ENCODE results near the gene AKR7A3.
"Not testable (repeated sequence)": the region's sequence is repeated elsewhere in the genome, so short reads cannot be mapped to it uniquely, and the experiment has no call there.

The AKR7A3 gene

DNA sequence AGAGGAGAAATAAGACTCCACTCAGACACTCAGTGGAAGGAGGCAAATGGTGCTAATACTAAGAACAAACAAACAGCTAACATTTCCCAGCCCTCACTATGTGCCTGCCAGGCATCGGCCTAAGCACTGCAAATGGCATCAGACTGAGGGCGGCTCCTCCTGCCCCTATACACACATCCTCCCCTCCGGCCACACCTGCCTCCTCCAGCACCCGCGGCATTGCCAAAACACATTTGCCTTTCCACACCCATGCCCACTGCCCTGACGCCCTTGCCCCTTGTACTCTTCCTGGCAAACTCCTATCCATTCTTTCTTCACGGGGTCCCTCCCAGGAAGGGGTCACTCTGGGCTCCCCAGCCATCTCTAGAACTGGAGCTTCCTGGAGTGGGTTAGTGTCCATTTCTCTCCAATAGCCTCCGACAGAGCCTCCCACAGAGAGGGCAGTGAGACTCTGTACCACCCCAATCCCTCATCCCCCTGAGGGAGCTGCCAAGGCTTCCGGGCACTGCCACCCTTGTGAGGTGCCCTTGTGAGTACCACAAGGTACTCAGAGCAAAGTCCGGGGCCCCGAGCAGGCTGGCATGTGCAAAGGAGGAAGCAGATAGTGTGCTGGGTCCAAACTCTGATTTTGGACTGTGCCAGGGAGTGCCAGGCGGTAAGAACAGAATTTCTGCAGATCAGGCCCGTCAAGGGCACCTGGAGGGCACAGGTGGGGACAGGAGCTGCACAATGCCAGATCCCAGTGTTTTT lies 959 bp downstream of the AKR7A3 start:
- no peak for DNase-seq (ENCODE audit: low spot score)

DNA sequence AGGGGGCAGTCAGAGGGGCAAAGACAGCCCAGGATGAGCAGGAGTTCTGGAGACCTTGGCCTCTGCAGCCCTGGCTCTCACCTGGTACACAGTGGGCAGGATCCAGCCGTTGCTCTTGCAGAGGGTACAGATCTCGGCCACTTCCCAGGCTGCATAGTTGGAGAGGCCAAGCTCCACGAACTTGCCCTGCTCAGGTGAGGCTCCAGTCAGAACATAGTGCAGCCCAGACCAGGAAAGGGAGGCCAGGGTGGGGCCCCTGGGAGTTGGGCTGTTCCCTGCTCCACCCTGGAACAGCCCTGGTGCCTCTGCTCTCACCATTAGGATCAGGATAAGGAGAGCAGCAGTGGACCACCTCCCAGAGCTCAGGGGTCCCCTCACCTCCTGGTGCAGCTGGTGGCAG lies 2.8 kb downstream of the AKR7A3 start:
- DNase-seq (ENCODE audit: low spot score): not testable (repeated sequence)

DNA sequence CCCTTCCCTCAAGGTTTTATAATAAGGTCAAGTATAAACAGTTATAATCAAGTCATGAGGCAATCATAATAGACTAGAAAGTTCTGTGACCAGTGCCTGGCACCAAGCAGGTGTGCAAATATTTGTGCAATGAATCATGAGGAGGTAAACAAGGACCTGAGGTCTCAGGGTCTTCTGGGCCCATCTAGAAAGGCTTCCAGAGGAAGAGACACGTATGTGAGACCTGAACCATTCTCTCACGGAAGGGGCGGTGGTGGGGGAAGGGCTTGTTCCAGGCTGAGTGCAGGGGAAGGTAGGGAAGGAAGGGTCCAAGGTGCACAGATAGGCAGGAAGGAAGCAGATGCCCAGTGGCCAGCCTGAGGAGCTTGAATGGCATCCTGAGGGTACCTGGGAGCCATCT lies 3.2 kb downstream of the AKR7A3 start:
- DNase-seq (ENCODE audit: low spot score): not testable (repeated sequence)

DNA sequence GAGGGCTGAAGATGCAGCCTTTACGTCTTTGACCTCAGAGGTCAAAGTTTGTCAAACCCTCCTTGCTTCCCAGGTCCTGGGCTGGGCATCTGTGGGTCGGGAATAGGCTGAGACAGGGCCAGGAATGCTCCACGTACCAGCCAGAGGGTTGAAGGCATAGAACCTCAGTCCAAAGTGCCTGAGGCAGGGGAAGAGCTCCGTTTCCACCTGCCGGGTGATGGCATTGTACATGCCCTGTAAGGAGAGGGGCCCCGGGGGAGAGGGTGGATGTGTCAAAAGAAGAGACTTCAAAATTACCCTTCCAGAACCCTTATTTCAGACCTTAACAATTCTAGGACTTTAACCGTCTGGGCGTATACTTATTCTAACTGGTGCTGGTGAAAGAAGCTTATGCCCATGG lies 3.7 kb downstream of the AKR7A3 start:
- no peak for DNase-seq (ENCODE audit: low spot score)

DNA sequence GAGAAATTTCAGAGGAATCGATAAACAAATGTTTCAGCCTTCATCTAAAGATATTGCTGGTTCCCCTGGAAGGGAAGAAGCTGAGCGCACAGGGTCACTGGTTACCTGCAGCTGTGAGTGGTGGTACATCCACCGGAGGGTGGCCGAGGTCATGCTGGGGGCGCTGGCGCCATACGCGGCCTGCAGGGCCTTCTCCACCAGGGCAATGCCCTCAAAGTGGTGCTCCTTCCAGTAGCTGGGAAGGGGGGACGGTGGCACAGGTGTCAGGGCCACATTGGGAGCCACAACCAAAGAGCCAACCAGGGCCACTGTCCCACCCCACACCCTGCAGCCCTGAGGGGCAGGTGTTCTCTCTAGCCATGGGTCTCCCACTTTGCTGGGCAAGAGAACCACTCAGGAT lies 4.7 kb downstream of the AKR7A3 start:
- no peak for DNase-seq (ENCODE audit: low spot score)

DNA sequence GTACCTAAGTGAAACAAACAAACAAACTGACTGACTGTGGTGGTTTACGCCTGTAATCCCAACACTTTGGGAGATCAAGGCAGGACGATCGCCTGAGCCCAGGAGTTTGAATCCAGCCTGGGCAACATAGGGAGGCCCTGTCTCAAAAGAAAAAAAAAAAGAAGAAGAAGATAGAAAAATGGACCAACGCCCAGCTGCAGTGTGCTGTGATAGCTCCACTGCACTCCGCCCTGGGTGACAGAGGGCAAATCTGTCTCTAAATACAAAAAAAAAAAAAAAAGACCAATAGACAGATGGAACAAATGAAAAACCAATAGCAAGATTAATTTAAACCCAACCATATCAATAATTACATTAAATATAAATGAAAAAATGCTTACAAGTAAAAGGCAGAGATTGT lies 13.9 kb downstream of the AKR7A3 start:
- no peak for DNase-seq (ENCODE audit: low spot score)

DNA sequence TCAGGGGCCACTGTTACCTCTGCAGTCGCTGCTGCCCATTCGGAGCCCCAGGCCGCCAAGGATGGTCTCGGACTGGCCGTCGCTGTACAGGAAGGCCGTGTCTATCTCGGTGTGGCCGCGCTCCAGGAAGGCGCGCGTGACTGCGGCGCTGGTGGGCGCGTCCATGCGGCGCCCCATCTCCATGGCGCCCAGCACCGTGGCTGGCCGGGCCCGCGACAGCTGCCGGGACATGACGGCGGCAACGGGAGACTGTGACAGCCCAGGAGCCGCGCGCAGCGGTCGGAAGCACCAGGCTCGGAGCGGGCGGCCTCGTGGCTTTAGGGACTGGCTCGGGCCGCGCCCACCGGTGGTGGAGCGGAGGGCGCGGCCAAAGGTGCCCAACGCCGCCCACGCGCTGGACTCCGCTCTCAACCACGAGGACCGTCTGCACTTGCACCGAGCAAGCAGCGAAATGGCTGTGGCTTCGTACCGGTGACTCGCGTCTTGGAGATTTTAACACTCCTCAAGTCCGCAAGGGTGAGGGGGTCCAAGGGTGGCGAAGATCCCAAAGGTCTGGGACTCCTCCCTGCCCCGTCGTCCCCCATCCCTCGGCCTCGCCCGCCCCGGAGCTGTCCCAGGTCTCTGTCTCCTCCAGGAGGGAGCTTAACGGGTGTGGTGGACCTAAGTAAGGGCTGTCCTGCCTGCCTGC lies 14.6 kb downstream of the AKR7A3 start:
- peak; percentile 70 for DNase-seq (ENCODE audit: low spot score)

DNA sequence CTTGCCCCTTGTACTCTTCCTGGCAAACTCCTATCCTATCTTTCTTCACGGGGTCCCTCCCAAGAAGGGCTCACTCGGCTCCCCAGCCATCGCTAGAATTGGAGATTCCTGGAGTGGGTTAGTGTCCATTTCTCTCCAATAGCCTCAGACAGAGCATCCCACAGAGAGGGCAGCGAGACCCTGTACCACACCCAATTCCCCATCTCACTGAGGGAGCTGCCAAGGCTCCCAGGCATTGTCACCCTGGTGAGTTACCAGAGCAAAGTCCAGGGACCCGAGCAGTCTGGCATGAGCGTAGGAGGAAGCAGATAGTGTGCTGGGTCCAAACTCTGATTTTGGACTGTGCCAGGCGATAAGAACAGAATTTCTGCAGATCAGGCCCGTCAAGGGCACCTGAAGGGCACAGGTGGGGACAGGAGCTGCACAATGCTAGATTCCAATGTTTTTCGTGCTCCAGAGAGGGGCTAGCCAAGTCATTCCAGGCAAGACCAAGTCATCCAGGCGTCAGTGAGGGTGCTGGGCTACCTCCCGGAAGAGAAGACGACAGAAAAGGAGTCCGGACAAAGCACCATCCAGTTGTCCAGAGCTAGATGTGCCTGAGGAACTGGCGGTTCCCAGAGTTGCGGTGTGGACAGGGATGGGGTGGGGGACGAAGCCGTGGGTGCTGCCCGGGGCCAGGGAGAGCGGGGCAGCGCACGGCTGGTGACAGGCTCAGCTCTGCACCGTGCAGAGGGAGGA lies 15.3 kb downstream of the AKR7A3 start:
- DNase-seq (ENCODE audit: low spot score): no peak

DNA sequence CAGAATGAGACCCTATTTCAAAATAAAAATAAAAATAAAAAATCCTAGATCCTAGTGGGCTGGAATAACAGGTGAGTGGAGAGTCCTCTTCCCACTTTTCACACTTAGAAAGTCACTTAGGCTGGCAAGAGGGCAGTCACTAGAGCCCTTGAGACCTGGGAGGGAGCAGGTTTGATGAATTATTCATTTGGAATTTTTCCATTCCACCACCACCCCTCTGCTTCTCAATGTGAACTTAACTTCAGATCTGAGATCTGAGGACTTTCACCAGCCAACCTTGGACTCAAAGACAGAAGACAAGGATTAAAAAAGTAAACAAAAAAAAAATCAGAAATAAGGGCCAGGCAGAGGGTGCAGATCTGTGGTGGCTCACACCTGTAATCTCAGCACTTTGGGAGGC lies 16.5 kb downstream of the AKR7A3 start:
- DNase-seq (ENCODE audit: low spot score): no peak

DNA sequence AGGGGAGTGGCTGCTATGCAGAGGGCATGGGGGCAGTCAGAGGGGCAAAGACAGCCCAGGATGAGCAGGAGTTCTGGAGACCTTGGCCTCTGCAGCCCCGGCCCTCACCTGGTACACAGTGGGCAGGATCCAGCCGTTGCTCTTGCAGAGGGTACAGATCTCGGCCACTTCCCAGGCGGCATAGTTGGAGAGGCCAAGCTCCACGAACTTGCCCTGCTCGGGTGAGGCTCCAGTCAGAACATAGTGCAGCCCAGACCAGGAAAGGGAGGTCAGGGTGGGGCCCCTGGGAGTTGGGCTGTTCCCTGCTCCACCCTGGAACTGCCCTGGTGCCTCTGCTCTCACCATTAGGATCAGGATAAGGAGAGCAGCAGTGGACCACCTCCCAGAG lies 18.2 kb downstream of the AKR7A3 start:
- DNase-seq (ENCODE audit: low spot score): not testable (repeated sequence)

DNA sequence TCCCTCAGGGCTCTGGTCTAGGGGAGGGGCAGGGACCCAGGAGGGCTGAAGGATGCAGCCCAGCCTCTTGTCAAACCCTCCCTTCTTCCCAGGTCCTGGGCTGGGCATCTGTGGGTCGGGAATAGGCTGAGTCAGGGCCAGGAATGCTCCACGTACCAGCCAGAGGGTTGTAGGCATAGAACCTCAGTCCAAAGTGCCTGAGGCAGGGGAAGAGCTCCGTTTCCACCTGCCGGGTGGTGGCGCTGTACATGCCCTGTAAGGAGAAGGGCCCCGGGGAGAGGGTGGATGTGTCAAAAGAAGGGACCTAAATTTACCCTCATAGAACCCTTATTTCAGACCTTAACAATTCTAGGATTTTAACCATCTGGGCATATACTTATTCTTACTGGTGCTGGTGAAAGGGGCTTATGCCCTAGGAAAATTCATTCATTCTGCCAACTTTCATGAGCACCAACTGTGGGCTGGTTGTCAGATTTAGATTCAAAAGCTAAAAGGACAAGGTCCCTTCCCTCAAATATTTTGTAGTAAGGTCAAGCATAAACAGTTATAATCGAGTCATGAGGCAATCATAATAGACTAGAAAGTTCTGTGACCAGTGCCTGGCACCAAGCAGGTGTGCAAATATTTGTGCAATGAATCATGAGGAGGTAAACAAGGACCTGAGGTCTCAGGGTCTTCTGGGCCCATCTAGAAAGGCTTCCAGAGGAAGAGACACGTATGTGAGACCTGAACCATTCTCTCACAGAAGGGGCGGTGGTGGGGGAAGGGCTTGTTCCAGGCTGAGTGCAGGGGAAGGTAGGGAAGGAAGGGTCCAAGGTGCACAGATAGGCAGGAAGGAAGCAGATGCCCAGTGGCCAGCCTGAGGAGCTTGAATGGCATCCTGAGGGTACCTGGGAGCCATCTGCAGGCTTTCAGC lies 18.9 kb downstream of the AKR7A3 start:
- not testable (repeated sequence) for DNase-seq (ENCODE audit: low spot score)

DNA sequence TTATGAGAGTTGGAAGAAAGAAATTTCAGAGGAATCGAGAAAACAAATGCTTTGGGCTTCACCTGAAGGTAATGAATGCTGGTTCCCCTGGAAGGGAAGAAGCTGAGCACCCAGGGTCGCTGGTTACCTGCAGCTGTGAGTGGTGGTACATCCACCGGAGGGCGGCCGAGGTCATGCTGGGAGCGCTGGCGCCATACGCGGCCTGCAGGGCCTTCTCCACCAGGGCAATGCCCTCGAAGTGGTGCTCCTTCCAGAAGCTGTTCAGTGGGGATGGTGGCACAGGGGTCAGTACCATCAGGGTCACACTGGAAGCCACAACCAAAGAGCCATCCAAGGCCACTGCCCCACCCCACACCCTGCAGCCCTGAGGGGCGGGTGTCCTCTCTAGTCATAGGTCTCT lies 20.1 kb downstream of the AKR7A3 start:
- DNase-seq (ENCODE audit: low spot score): no peak

DNA sequence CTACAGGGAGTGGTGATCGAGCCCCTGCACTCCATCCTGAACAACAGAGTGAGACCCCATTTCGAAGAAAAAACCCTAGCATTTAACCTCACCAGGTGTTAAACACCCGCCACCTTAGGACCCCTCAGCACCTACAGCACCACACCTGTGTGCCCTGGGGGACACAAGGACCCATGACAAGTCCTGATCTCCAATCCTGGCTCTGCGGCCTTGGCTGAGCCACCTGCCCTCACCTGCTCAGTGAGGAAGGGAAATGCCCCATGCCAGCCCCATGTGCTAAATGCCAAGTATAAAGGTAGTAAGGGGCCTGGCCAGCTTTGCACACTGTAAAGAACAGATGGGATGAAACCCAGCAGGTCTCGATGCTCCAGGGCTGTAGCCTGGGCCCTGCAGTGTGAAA lies 25.8 kb downstream of the AKR7A3 start:
- no peak for DNase-seq (ENCODE audit: low spot score)

DNA sequence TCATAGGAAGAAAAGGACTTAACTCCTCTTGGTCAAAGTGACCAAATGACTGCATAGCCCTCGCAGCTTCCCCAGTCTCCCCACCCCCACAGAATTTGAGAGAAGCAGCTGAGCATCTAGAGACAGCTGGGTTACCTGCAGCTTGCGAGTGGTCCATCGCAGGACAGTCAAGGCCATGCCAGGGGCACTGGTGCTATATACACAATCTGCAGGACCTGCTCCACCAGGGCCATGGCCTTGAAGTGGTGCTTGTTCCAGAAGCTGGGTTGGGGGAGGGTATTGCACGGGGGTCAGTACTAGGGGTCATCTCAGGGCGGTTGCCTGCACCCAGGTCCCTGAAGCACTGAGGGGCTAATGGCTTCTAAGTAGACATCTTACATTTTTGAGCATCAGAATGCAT lies 26.5 kb downstream of the AKR7A3 start:
- no peak for DNase-seq (ENCODE audit: low spot score)

DNA sequence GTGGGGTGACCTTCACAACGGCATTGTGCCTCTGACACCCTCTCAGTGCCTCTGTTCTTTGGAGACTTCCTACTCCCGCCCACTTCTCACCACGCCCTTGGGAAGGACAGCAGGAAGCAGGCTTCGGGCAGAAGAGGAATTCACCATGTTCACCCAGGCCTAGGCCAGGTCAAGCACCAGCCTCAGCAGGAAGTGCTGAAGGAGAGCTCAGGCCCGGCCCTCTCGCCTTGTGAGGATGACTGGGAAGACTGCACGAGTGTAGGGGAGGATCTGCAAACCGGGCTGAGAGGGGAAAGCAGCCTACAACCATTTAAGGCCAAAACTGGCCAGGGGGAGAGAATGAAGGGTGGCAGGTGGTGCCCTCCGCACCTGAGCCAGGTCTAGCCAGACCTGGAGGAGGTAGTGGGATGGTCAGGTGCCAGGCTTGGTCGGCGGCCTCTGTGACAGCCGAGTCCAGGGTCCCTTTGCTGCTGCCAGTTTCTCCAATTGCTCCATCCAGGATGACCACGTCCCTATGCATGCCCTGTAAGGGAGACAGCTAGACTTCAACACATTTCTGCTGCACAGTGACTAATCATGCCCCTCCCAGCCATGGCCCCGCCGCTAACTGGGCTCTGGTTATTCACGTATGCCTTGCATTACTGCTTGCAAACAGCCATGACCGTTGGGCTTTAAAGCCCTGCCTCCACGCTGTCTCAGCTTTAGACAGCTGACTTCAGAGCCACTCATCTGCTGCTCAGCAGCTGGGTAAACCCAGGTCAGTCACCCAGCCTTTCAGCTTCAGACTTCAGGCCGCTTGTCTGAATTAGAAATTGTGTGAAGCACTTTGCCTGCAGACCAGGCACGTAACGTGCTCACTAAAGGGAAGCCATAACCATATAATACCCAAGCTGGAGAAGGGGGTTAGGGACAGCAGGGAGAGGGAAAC lies 28.1 kb downstream of the AKR7A3 start:
- no peak for DNase-seq (ENCODE audit: low spot score)

DNA sequence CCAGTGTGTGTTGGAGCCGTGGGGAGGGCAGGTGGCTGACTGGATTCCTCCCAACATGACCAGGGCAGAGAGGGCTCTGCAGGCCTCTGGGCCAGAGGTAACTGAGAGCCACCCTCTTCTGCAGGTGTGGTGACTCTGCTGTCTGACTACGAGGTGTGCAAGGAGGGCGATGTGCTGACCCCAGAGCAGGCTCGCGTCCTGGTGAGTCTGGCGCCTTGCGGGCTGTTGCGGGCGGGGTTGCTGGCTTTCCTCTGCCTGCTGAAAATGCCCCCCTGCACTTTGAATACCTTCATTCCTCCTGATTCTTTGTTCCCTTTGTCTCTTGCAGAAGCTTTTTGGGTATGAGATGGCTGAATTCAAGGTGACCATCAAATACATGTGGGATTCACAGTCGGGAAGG lies 30.2 kb downstream of the AKR7A3 start:
- no peak for DNase-seq (ENCODE audit: low spot score)

DNA sequence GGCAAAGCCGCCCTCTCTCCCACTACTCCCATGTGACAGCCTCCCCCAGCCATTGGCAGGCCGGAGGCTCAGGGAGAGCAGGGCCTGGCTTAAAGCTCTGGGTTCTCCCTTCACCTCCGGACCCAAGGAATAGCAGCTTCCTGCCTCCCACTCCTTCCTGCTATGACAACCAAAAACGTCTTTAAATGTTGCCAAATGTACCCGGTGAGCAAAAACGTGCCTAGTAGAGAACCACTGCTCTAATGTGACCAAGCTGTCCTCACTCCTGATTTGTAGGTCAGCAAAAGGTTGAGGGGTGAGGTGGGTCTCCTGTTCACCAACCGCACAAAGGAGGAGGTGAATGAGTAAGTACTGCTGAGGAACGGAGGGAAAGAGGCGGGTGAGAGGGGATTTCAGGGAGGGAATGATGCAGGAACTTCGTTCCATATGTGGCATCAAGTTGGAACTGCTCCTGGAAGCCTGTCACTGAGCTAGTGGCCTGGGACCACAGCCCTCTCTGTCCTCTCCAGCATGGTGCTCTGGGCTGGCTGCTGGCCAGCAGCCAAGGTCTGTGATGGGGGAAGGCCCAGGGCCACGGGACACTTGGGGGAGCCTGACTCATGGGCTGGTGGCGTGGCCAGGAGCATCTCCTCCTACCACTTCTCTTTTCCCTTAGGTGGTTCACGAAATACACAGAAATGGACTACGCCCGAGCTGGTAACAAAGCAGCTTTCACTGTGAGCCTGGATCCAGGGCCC lies 31.2 kb downstream of the AKR7A3 start:
- DNase-seq (ENCODE audit: low spot score): no peak

DNA sequence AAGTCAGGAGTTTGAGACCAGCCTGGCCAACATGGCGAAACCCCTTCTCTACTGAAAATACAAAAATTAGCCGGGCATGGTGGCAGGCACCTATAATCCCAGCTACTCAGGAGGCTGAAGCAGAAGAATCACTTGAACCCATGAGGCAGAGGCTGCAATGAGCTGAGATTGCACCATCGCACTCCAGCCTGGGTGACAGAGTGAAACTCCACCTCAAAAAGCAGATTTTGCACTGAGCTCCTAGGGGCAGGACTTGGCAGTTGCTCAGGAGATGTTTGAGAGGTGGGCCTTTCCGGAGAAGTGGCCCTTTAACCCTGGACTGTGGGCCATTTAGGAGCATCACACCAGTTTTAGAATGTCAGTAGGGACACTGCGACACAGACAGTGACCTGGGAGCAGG lies 32.3 kb downstream of the AKR7A3 start:
- not testable (repeated sequence) for DNase-seq (ENCODE audit: low spot score)

DNA sequence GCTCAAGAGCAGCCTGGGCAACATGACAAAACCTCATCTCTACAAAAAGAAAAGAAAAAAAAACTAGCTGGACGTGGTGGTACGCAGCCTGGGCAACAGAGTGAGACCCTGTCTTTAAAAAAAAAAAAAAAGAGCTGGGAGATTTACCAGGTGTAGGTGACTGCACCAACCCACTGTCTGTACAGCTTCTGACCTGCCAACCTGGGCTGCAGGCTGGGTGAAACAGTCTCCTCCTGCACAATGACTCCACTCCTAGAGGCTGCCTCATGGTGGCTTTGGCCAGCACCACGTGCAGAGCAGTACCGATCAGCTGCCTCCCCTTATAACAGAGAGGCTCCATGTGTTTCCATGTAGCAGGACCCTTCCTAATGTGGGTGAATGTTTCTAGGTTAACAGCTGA lies 33.3 kb downstream of the AKR7A3 start:
- no peak for DNase-seq (ENCODE audit: low spot score)

DNA sequence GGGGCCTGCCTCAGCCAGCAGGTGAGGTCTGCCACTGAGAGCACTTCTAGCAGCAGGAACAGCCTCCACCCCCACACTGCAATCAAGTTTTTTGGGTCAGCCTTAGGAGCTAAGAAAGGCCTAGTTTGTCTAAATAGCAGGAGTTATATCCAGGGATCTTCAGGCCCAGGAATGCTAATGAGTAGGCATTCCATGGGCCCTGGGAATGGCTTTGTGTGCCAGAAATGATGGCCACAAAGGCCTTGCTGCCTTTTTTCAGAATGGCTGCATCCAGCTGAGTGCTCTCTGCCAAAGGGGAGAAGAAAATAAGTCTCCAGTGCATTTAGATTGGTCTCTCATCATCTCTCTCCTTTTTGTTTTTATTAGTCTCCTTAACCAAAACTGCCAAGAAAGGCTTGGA lies 34.2 kb downstream of the AKR7A3 start:
- no peak for DNase-seq (ENCODE audit: low spot score)

Measured in iPS-NIHi11 (cell line).